Osteoblast (primary cell): Measurements from ENCODE around the gene NDNF. TPM values are rescaled to one million over a fixed set of nuclear protein-coding genes. Genes with fewer than 3 reads are reported as not detected.

Experiments used
- DNase-seq: peaks from one replicate; pipeline ENCODE4 v3.0.0; 2011; ENCODE audit warnings: low spot score, mixed read lengths; ENCODE audit not compliant: insufficient read length; ENCODE audit errors: missing footprints
- H2AFZ ChIP-seq: 2 replicates; pipeline ENCODE4 v1.6.0; 2011; ENCODE audit warnings: mild to moderate bottlenecking, low read length
- H3K27ac ChIP-seq: 2 replicates; pipeline ENCODE4 v1.5.1; 2011; ENCODE audit warnings: mild to moderate bottlenecking, low read depth, low read length, moderate library complexity
- H3K27me3 ChIP-seq: 2 replicates; pipeline ENCODE4 v1.6.0; 2012; ENCODE audit warnings: mild to moderate bottlenecking, control low read depth, inconsistent platforms, low read length, moderate library complexity; ENCODE audit not compliant: insufficient read depth
- H3K36me3 ChIP-seq: 2 replicates; pipeline ENCODE4 v1.5.1; 2011; ENCODE audit warnings: mild to moderate bottlenecking, low read length, control low read depth, moderate library complexity; ENCODE audit not compliant: insufficient read depth
- H3K4me1 ChIP-seq: 2 replicates; pipeline ENCODE4 v1.5.1; 2011; ENCODE audit warnings: mild to moderate bottlenecking, low read length, control low read depth, moderate library complexity; ENCODE audit not compliant: insufficient read depth
- H3K4me2 ChIP-seq: 2 replicates; pipeline ENCODE4 v1.6.0; 2011; ENCODE audit warnings: mild to moderate bottlenecking, low read length; ENCODE audit not compliant: insufficient read depth
- H3K4me3 ChIP-seq: fragments of 200-600 bp; sonication (generic); 3 replicates; pipeline ENCODE4 v1.5.1; 2012; ENCODE audit warnings: mild to moderate bottlenecking, low read length, inconsistent platforms; ENCODE audit not compliant: insufficient read depth
- H3K79me2 ChIP-seq: 2 replicates; pipeline ENCODE4 v1.6.0; 2012; ENCODE audit warnings: mild to moderate bottlenecking, low read length, control low read depth, inconsistent platforms; ENCODE audit not compliant: insufficient read depth
- H3K9me3 ChIP-seq: 2 replicates; pipeline ENCODE4 v1.5.1; 2011; ENCODE audit warnings: low read depth, low read length, control low read depth
- H4K20me1 ChIP-seq: 2 replicates; pipeline ENCODE4 v1.6.0; 2012; ENCODE audit warnings: mild to moderate bottlenecking, low read length, control low read depth; ENCODE audit not compliant: insufficient read depth
- CTCF ChIP-seq: IDR thresholded peaks from 2 replicates; pipeline ENCODE4 v1.5.1; 2011; ENCODE audit warnings: mild to moderate bottlenecking, low read depth, low read length, moderate library complexity; ENCODE audit errors: extremely low read depth
- total RNA-seq: library from RNA; depleted of rRNA; stranded (reverse); fragments of >200 nt; gene quantifications from 2 replicates; pipeline ENCODE4 v1.2.3, GENCODE V29; 2012

NDNF gene
- total RNA-seq, 1 donor = 9.8 TPM

DNA sequence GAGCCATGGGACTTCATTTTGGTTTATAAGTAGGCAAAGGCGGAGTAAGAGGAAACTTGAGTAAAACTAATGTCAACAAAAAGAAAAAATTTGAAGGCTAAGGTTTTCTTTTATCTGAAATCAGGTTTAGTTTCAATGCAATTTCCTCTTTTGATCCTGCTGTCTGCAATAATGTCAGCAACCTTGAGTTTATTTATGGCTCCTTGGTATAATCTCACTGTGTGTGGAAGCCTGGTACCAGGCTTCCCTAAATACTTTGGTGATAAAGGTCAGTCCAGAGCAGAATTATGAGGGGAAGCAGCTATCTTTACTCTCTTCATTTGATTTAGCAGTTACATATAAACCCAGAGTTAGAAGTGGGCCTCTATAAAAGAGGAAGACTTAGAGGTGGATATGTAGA, 57.8 kb downstream of the NDNF start:
- Histone ChIP-seq H2AFZ (no peak overlapping the region), H3K79me2 (no peaks in the 10 kb centered on the region), H3K4me2 (no peak overlapping the region), H3K27me3 (no peaks in the 10 kb centered on the region), H4K20me1 (no peaks in the 10 kb centered on the region), H3K4me3 (no peak overlapping the region), H3K27ac (no peak overlapping the region), H3K4me1 (no peaks in the 10 kb centered on the region), H3K9me3 (no peaks in the 10 kb centered on the region), H3K36me3 (no peaks in the 10 kb centered on the region)
- TF ChIP-seq CTCF = no peak
- DNase-seq = no peak

- H3K9me3 ChIP-seq = no peaks in the 10 kb centered on the region
- H3K4me3 ChIP-seq = no peak overlapping the region
- no peak overlapping the region for H3K4me2 ChIP-seq
- no peak overlapping the region for H2AFZ ChIP-seq
- no peak overlapping the region for H3K27ac ChIP-seq
- no peaks in the 10 kb centered on the region for H3K27me3 ChIP-seq
- DNase-seq = no peak
- no peaks in the 10 kb centered on the region for H3K4me1 ChIP-seq
- H3K36me3 ChIP-seq = no peaks in the 10 kb centered on the region
- no peaks in the 10 kb centered on the region for H4K20me1 ChIP-seq
- no peak for TF ChIP-seq CTCF
- no peaks in the 10 kb centered on the region for H3K79me2 ChIP-seq
Observed at GRCh38 chr4:121011780-121012340, 60.5 kb downstream of the NDNF start.

GRCh38 chr4:121011138-121011537, 61.2 kb downstream of the NDNF start:
- no peak overlapping the region for H3K4me2 ChIP-seq
- H4K20me1 ChIP-seq = no peaks in the 10 kb centered on the region
- no peak overlapping the region for H3K27ac ChIP-seq
- DNase-seq = no peak
- no peaks in the 10 kb centered on the region for H3K4me1 ChIP-seq
- no peaks in the 10 kb centered on the region for H3K9me3 ChIP-seq
- no peaks in the 10 kb centered on the region for H3K36me3 ChIP-seq
- no peak for TF ChIP-seq CTCF
- no peak overlapping the region for H2AFZ ChIP-seq
- H3K4me3 ChIP-seq = no peak overlapping the region
- no peaks in the 10 kb centered on the region for H3K27me3 ChIP-seq
- H3K79me2 ChIP-seq = no peaks in the 10 kb centered on the region

DNA sequence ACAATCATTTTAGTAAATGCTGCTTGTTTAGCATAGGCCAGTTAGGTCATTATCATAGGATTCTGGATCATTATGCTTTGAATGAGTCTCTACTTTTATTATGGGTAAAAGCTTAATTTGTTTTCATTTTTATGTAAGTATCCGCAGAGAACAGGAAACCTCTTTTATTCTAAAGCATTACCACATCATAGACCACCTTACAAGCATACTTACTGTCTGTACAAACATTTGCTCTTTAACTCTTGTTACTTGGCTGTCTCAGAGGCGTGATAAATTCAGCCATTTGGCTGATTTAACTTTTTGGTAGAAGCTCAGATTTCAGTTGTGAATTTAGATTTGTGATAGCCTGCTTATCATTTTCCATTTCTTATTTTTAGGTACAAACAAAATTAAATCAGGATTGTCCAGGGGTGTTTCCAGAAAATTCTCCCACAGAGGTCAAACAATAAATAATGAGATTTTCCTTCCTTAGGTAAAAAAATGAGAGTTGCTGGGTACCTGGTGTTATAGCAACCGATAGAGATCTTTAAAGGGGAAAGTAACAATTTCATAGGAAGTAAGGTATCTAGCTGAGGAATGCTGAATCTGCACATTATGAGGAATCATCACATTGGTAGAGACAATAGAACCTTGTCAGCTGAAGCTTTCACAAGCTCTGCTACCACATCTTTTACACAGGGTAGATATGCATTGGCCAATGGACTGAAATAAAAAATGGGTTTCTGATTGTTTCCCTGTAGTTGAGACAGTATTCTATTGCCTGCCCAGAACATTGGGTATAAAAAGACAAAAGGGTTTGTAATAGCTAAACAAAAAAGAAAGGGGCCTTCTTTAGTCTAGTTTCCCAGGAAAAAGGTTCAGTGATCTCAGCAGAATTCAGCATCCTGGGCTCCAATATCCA, 62.5 kb downstream of the NDNF start:
- no peaks in the 10 kb centered on the region for H3K4me1 ChIP-seq
- no peak for TF ChIP-seq CTCF
- H3K4me2 ChIP-seq = no peak overlapping the region
- no peaks in the 10 kb centered on the region for H3K9me3 ChIP-seq
- no peaks in the 10 kb centered on the region for H4K20me1 ChIP-seq
- H3K27ac ChIP-seq = no peak overlapping the region
- no peaks in the 10 kb centered on the region for H3K79me2 ChIP-seq
- H3K27me3 ChIP-seq = no peaks in the 10 kb centered on the region
- no peak overlapping the region for H2AFZ ChIP-seq
- no peaks in the 10 kb centered on the region for H3K36me3 ChIP-seq
- H3K4me3 ChIP-seq = no peak overlapping the region
- no peak for DNase-seq
